NCI-H2107 (cell line): ENCODE results near the gene SOX2.
A peak's percentile ranks its signal among the peaks of the same experiment; 100 is the strongest.

ENCODE experiments used
- DNase-seq: peaks from one replicate; lab custom pipeline; 2025; lab: John Stamatoyannopoulos, UW

The SOX2 gene

DNA sequence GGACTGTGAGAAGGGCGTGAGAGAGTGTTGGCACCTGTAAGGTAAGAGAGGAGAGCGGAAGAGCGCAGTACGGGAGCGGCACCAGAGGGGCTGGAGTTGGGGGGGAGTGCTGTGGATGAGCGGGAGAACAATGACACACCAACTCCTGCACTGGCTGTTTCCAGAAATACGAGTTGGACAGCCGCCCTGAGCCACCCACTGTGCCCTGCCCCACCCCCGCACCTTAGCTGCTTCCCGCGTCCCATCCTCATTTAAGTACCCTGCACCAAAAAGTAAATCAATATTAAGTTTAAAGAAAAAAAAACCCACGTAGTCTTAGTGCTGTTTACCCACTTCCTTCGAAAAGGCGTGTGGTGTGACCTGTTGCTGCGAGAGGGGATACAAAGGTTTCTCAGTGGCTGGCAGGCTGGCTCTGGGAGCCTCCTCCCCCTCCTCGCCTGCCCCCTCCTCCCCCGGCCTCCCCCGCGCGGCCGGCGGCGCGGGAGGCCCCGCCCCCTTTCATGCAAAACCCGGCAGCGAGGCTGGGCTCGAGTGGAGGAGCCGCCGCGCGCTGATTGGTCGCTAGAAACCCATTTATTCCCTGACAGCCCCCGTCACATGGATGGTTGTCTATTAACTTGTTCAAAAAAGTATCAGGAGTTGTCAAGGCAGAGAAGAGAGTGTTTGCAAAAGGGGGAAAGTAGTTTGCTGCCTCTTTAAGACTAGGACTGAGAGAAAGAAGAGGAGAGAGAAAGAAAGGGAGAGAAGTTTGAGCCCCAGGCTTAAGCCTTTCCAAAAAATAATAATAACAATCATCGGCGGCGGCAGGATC is at the start of gene SOX2:
Gene SOX2 (plus strand): TSS at position 601 of the 811 bp plus-strand sequence. CDS start 436 bp downstream, outside the sequence.
- DNase-seq, result peak; percentile 97

DNA sequence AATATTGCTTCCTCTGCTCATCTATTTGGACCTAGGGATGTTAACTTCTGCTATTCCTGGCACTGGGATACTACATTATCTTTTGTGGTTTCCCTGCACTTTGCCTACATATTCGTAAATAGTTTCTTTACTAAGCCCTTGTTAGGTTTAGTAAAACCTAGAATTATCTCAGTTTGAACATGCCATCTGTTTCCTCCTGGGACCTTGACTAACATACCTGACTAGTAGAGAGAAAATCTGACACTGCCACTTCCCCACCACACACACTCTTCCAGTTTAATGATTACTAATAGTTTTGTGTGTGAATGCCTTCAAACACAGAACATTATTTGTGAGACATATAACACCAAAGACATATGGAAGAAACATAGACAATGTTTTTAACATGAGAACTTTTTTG is 28.2 kb upstream of the SOX2 start:
- no peak for DNase-seq

- DNase-seq, result peak; percentile 43
These were observed 24.5 kb upstream of the SOX2 start for GRCh38 chr3:181687190-181687589.

GRCh38 chr3:181687731-181688130 is 24.0 kb upstream of the SOX2 start:
- no peak for DNase-seq

GRCh38 chr3:181689546-181689945 is 22.2 kb upstream of the SOX2 start:
- DNase-seq, result no peak

- no peak for DNase-seq
These were observed 21.0 kb upstream of the SOX2 start for GRCh38 chr3:181690769-181691168.

DNA sequence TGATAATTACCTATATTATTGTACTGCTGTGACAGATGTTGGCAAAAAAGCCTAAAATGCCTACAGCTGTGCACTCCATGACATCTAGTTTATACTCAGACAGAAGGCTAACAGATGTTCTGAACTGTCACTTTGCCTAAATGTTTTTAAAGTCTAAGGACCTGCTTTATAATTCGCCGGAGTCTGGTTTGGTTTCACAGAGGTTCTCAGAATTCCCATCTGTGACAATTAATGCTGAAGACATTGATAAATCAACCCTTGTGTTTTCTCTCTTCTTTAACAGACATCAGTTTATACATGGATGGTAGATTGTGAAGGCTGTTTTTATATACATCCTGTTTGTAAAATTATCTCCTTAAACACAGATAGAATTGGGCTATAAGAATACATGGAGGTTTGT is 19.8 kb upstream of the SOX2 start:
- DNase-seq, result no peak

DNA sequence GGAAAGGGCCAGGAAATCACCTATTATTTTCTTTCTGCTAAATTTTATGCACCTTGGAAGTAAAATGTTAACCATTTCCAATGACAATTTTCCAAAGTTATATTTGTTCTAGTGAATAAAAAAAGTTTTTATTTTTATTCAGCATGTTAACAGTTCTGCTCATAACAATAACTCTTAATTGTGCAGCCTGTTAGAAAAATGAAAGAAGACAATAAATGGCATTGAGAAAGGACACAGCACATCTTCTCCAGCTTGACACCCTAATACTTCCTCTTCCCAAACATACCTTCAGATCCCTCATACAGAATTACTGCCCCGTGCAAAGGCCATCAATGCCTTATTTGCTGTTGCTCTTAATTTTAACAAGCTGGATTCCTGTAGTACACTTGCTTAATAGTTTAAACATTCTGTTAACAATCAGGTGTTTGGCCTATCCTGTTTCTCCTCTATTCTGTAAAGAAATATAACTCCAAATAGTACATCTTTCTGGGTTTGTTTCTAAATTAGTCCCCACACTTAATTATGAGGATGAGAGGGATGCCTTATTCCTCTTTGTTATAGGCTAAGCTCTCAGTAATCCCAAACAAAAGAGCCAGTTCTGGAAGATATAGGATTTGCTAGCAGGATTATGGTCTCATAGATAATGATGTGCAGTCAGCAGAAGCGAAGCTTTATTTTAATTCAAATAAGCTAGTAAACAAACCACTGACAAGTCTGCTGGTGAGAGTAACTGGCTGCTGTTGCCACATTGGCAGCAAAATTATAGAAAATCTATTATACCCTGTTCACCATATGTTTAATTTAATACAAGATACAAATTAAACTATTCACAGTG is 19.2 kb upstream of the SOX2 start:
- no peak for DNase-seq

GRCh38 chr3:181693280-181693679 is 18.4 kb upstream of the SOX2 start:
- no peak for DNase-seq

DNA sequence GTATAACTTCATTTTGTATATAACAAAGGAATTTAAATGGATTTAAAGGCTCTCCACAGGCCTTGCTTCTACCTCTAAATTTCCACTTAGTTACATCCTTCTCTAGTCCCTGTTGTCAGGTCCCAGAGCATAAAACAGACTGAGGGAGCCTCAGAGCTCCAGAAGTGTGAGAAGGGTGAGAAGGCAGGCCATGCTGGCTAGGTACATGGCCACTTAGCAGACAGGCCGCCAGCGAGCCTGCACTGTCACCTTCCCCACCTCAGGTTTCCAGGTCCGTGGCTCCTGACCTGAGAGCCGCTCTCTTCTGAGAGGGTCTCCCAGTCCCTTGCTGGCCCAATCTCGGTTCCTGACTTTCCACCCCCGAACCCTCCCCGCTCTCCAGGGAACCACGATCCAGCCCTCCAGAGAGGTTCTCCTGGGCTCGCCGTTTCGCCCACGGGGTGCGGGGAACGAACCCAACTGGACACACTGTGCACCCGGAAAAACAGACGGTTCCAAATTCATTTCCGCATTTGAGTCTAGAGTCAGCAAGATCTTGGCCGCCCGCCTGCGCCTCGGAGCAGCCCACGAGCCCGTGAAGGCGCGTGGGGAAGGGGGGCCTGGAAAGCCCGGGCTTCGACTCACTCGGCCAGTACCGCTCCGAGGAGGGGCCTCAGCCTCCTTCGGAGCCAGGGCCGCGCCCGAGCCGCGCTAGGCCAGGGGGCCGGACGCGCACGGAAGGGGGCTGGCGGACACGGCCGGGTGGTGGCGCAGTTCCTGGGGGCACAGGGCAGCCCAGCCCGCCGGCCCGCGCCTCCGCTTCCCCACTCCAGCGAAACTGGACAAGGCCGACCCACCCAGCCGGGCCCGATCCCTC is 16.7 kb upstream of the SOX2 start:
- DNase-seq, result no peak

DNA sequence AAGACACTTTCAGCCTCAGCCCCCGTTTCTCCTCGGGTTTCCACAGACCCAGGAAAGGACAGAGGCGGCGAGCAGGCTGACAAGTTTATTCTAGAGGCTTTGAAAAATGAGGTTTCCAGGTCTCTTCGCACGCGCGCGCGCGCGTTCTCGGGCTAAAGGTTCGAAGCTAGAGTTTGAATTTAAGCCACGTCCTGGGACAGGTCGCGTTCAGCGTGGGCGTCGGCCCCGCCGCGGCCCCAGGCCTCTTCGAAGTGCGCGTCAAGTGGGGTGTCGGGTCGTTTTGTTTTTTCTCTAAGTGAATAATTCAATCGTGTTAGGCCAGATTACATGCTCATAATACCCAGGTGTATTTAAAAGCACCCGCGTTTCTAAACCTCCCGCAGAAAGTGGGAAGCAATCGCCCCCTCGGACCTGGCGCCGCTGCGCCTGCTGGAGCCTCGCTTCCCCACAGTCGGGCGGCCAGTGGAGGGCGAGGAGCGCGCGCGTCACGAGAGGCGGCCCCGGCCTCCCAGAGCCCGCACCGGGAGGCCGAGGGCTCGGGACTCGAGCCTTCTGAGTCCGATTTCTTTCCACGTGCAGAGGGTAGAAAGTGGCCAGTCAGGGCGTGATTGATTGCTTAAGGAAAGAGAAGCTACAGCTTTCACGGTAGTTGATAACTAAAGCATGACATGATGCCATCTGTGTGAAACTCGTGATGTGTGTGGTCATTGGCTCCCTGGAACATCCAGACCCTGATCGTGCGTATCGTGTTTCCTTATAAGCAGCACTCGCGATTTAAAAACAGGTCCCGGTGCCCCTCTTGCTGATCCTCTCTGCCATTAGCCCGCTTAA is 15.8 kb upstream of the SOX2 start:
- no peak for DNase-seq

- DNase-seq, result no peak
These were observed 15.0 kb upstream of the SOX2 start for GRCh38 chr3:181696626-181697230.

- no peak for DNase-seq
These were observed 13.3 kb upstream of the SOX2 start for GRCh38 chr3:181698263-181698954.

- peak; percentile 77 for DNase-seq
These were observed 12.4 kb upstream of the SOX2 start for GRCh38 chr3:181699171-181699903.

DNA sequence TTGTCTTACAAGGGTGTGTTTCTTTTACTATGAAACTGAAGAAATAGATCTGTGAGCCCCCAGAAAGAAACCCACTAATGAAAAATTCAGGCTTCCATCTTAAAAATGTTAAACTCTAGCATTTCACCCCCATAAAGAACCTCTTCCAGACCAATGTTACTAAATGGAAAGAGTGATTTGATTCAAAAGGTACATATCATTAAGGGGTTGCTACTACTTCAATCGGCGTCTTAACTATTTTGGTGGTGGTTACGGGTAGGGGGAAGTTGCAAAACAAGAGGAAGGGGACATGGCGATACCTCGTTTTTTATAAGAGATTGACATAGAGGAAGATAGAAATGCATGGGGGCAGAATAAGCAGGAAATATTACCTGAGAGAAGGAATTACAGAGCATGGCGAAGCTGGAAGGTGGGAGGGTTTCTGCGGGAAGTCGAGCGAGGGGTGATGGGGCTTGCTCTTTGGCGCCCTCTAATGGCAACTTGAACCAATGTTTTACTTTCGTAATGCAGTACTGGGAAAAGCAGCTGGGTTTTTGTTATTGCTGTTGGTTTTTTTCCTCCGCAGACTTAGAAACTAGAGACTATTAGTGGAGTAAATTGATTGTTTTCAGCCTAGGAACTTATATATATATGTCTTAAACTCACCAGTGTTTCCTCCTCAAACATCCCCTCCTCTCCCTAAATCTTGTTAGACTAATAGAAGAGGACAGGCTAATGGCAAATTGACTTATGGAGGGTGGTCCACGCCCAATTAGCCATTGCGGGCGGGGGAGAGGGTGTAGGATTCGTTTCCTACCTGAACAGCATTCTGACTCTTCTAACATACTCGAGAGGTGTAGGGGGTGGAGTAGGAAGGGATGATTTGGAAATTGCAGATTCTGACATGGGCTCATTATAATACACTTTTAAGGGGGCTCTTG is 11.3 kb upstream of the SOX2 start:
- DNase-seq, result peak; percentile 97

DNA sequence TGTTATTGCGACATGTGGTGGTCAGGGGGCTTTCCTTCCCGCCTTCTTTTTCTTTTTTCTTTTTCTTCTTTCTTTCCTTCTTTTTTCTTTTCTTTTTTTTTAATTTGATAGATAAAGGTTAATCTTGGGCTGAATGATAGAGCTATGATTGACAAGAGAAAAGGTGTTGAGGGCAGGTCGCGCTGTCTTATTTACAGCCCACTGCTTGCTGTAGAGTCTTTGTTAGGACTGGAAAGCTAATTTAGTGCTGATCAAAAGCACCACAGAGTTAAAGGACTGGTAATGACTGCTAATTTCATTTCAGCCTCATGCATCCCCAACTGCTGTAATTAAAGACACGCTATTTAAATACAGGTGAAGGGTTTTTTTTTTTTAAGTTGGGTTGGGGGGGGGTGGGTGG is 10.6 kb upstream of the SOX2 start:
- no peak for DNase-seq

DNA sequence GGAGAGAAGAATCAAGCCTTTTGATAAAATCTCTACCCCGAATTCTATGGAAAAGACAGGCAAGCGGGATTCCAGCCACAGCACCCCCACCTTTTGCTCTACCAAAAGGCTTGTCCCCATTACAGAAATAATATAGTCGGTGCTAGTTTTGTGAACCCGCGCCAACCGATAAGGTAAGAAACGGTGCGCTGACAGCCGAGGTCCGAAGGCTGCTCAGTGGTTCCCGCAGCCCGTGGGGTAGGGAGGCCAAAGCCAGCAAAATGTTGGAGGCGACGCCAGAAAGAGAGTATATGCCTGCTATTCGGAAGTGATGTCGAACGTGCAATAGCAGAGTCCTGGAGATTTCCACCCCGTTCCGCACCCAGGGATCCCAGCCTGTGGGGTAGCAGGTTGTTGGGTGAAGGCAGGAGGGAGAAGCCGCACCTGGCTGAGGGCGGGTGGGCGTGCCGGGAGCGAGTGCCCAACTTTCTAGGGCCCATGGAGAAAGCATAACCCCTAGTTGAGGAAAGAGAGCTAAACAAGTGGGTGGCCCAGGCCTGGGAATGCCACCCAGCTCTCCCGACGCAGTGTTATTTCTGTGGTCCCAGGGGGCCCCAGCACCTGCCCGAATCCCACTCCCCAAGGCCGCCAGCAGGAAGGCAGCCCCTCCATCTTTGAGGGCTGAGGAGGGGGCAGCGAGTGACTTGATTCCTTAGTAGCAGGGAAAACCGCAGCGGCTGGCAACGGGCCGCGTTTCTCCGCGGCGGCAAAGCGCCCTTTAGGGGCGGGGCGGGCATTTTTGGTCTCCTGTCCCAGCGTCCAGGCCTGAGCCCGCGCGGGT is 7.9 kb upstream of the SOX2 start:
- no peak for DNase-seq
